ENCODE results near the gene UBXN7. TPM values are rescaled to one million over a fixed set of nuclear protein-coding genes. Genes with fewer than 3 reads are reported as not detected.
"Not testable (repeated sequence)": the region's sequence is repeated elsewhere in the genome, so short reads cannot be mapped to it uniquely, and the experiment has no call there.

Gene UBXN7
- total RNA-seq, 1 donor from 2014 or later: 106 TPM

DNA sequence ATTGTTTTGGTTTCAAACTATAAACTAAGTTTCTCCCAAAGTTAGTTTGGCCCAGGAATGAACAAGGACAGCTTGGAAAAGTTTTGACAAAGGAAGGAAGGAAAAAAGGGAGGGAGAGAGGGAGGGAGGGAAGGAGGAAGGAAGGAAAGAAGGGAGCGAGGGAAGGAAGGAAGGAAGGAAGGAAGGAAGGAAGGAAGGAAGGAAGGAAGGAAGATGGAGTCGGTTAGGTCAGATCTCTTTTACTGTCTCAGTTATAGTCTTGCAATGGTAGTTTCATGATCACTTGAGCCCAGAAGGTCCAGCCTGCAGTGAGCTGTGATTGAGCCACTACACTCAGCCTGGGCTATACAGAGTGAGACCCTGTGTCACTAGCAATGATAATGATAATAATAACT, 12.3 kb upstream of the UBXN7 start:
- Mint-ChIP-seq H3K9me3 (ENCODE audit: unreplicated experiment) (peaks cover 2% of the 10 kb centered on the region), H3K4me3 (ENCODE audit: unreplicated experiment) (no peak overlapping the region), H3K27me3 (ENCODE audit: unreplicated experiment) (peaks cover 1% of the 10 kb centered on the region), H3K27ac (ENCODE audit: unreplicated experiment) (no peak overlapping the region), H3K4me1 (ENCODE audit: low read depth, unreplicated experiment) (peaks cover 1% of the 10 kb centered on the region), H3K36me3 (ENCODE audit: unreplicated experiment) (no peaks in the 10 kb centered on the region)
- TF ChIP-seq CTCF (IDR thresholded peaks at IDR 0.05; ENCODE audit: partially characterized antibody, unreplicated experiment): no peak
- no peak for DNase-seq

GRCh38 chr3:196440696-196441095, 8.5 kb upstream of the UBXN7 start:
- Mint-ChIP-seq H3K36me3 (ENCODE audit: unreplicated experiment) (no peaks in the 10 kb centered on the region), H3K27ac (ENCODE audit: unreplicated experiment) (no peak overlapping the region), H3K4me3 (ENCODE audit: unreplicated experiment) (no peak overlapping the region), H3K4me1 (ENCODE audit: low read depth, unreplicated experiment) (peaks cover 1% of the 10 kb centered on the region), H3K27me3 (ENCODE audit: unreplicated experiment) (no peaks in the 10 kb centered on the region), H3K9me3 (ENCODE audit: unreplicated experiment) (peaks cover 2% of the 10 kb centered on the region)
- no peak for DNase-seq
- TF ChIP-seq CTCF (IDR thresholded peaks at IDR 0.05; ENCODE audit: partially characterized antibody, unreplicated experiment): no peak

GRCh38 chr3:196440041-196440537, 7.9 kb upstream of the UBXN7 start:
- no peaks in the 10 kb centered on the region for H3K27me3 Mint-ChIP-seq (ENCODE audit: unreplicated experiment)
- no peaks in the 10 kb centered on the region for H3K9me3 Mint-ChIP-seq (ENCODE audit: unreplicated experiment)
- no peak overlapping the region for H3K27ac Mint-ChIP-seq (ENCODE audit: unreplicated experiment)
- no peak for DNase-seq
- H3K4me1 Mint-ChIP-seq (ENCODE audit: low read depth, unreplicated experiment): peaks cover 1% of the 10 kb centered on the region
- no peak for TF ChIP-seq CTCF (IDR thresholded peaks at IDR 0.05; ENCODE audit: partially characterized antibody, unreplicated experiment)
- no peaks in the 10 kb centered on the region for H3K36me3 Mint-ChIP-seq (ENCODE audit: unreplicated experiment)
- no peak overlapping the region for H3K4me3 Mint-ChIP-seq (ENCODE audit: unreplicated experiment)

- peaks cover 6% of the 10 kb centered on the region for H3K27me3 Mint-ChIP-seq (ENCODE audit: unreplicated experiment)
- no peak for TF ChIP-seq CTCF (IDR thresholded peaks at IDR 0.05; ENCODE audit: partially characterized antibody, unreplicated experiment)
- H3K4me1 Mint-ChIP-seq (ENCODE audit: low read depth, unreplicated experiment): peaks cover 10% of the 10 kb centered on the region
- H3K9me3 Mint-ChIP-seq (ENCODE audit: unreplicated experiment): peaks cover 8% of the 10 kb centered on the region
- peak overlapping the region; percentile 91 for H3K4me3 Mint-ChIP-seq (ENCODE audit: unreplicated experiment)
- H3K36me3 Mint-ChIP-seq (ENCODE audit: unreplicated experiment): no peaks in the 10 kb centered on the region
- peak overlapping the region; percentile 85 for H3K27ac Mint-ChIP-seq (ENCODE audit: unreplicated experiment)
- DNase-seq: peak; percentile 58
Measured at GRCh38 chr3:196431181-196432136, 768 bp downstream of the UBXN7 start.

GRCh38 chr3:196428041-196428440, 4.2 kb downstream of the UBXN7 start:
- Mint-ChIP-seq H3K27me3 (ENCODE audit: unreplicated experiment) (peaks cover 6% of the 10 kb centered on the region), H3K4me3 (ENCODE audit: unreplicated experiment) (no peak overlapping the region), H3K27ac (ENCODE audit: unreplicated experiment) (no peak overlapping the region), H3K4me1 (ENCODE audit: low read depth, unreplicated experiment) (peaks cover 8% of the 10 kb centered on the region), H3K9me3 (ENCODE audit: unreplicated experiment) (peaks cover 6% of the 10 kb centered on the region), H3K36me3 (ENCODE audit: unreplicated experiment) (no peaks in the 10 kb centered on the region)
- DNase-seq: no peak
- no peak for TF ChIP-seq CTCF (IDR thresholded peaks at IDR 0.05; ENCODE audit: partially characterized antibody, unreplicated experiment)

DNA sequence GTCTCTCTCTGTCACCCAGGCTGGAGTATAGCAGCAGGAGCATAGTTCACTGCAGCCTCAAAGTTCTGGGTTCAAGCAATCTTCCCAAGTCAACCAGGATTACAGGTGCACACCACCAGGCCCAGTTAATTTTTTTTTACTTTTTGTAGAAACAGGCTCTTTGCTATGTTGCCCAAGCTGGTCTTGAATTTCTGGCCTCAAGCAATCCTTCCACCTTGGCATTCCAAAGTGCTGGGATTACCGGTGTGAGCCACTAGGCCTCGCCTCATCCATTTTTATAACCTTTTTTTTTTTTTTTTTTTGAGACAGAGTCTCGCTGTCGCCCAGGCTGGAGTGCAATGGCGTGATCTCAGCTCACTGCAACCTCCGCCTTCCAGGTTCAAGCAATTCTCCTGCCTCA, 7.8 kb downstream of the UBXN7 start:
- not testable (repeated sequence) for DNase-seq; H3K27me3 Mint-ChIP-seq (ENCODE audit: unreplicated experiment); H3K4me1 Mint-ChIP-seq (ENCODE audit: low read depth, unreplicated experiment); H3K9me3 Mint-ChIP-seq (ENCODE audit: unreplicated experiment); H3K36me3 Mint-ChIP-seq (ENCODE audit: unreplicated experiment); H3K4me3 Mint-ChIP-seq (ENCODE audit: unreplicated experiment); H3K27ac Mint-ChIP-seq (ENCODE audit: unreplicated experiment)
